K562 (cell line): Measurements from ENCODE around the gene ARHGEF26. TPM values are rescaled to one million over a fixed set of nuclear protein-coding genes. Genes with fewer than 3 reads are reported as not detected.

Experiments used
- ARHGAP35 ChIP-seq: fragments of 450-650 bp; IDR thresholded peaks from 2 replicates; pipeline ENCODE4 v1.6.1; 2018; ENCODE audit not compliant: partially characterized antibody
- KAT8 ChIP-seq: fragments of 450-650 bp; IDR thresholded peaks from 2 replicates; pipeline ENCODE4 v1.6.1; 2016; ENCODE audit warnings: low read depth, mild to moderate bottlenecking
- NCOA1 ChIP-seq: fragments of 450-650 bp; IDR thresholded peaks from 2 replicates; pipeline ENCODE4 v1.6.1; 2016; ENCODE audit warnings: low read depth
- NR4A1 ChIP-seq, 2 experiments: fragments of 250-450 bp in 1 of 2; fragments of 450-650 bp in 1 of 2; sonication (Bioruptor Pico) in 1 of 2; IDR thresholded peaks; 2 replicates each; pipeline versions ENCODE4 v1.4.0 to v1.6.1; 2016 to 2020; ENCODE audit warnings: mild to moderate bottlenecking in 2 of 2, missing compliant biosample characterization in 1 of 2, missing genetic modification characterization in 1 of 2, moderate library complexity in 1 of 2
- TEAD2 ChIP-seq: fragments of 450-650 bp; IDR thresholded peaks from 2 replicates; pipeline ENCODE4 v1.6.1; 2016; ENCODE audit warnings: missing genetic modification characterization, control low read depth, missing compliant biosample characterization
- ZNF766 ChIP-seq: fragments of 200-800 bp; sonication (Bioruptor generic); conservative IDR thresholded peaks from 2 replicates; pipeline ENCODE4 v1.6.1; 2016; ENCODE audit warnings: missing genetic modification characterization, missing compliant biosample characterization
- ZNF778 ChIP-seq: fragments of 450-650 bp; formaldehyde crosslinking; IDR thresholded peaks from 2 replicates; pipeline ENCODE4 v1.4.0; 2020; ENCODE audit warnings: mild to moderate bottlenecking, moderate library complexity
- polyA plus RNA-seq, 8 experiments: library from polyadenylated mRNA; depleted of rRNA in 4 of 8; stranded (reverse) in 5 of 8; unstranded in 3 of 8; fragments of >200 nt; fragmentation: Nextera tagmentation in 2 of 8; fragmentation: Illumina TruSeq in 1 of 8; extraction: Ambion mirVana in 2 of 8; extraction: Trizol in 1 of 8; gene quantifications; 2 replicates each; pipeline versions ENCODE4 v1.2.1 to v1.2.3, GENCODE V29; 2011 to 2014; ENCODE audit warnings: inconsistent platforms in 1 of 8, missing spikeins in 1 of 8
- total RNA-seq, 7 experiments: library from RNA; depleted of rRNA in 6 of 7; stranded (reverse); fragments of >200 nt in 6 of 7; fragmentation: Illumina TruSeq in 2 of 7; extraction: Trizol in 2 of 7; gene quantifications; 2 replicates each; pipeline versions ENCODE4 v1.2.1 to v1.2.3, GENCODE V29; 2011 to 2021; ENCODE audit warnings: low replicate concordance in 1 of 7
- TF ChIP-seq, protein P1 (sequence below): fragments of 450-650 bp; IDR thresholded peaks from 2 replicates; pipeline ENCODE4 v1.6.1; 2016; ENCODE audit warnings: mild to moderate bottlenecking, moderate library complexity
- TF ChIP-seq, protein P2 (sequence below): fragments of 450-650 bp; formaldehyde crosslinking; IDR thresholded peaks from 2 replicates; pipeline ENCODE4 v1.4.0; 2022; ENCODE audit warnings: missing genetic modification characterization
- TF ChIP-seq, protein P3 (sequence below): fragments of 450-650 bp; IDR thresholded peaks from 2 replicates; pipeline ENCODE4 v1.6.1; 2017; ENCODE audit warnings: antibody characterized with exemption, mild to moderate bottlenecking

ARHGEF26 gene
- total and polyA plus RNA-seq, 9 of the 15 experiments (the other 6 are each of a cell fraction or from before 2014, with no cell fraction given): 0.01 to 0.11 (median 0.04) TPM; not detected in 2

DNA sequence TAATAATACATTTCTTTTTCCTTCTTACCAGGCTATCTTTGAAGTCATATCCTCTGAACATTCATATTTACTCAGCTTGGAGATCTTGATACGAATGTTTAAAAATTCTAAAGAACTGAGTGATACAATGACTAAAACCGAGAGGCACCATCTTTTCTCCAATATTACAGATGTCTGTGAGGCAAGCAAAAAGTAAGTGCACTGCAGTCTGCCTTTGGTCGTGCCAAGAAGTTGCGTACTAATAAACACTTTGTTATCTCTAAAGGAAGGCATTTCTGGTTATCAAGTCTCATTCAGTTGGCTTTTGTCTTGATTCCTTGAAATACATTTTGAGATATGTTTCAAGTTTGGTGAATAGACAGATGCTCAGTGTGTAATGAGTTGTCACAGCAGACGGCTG lies 31.6 kb downstream of the ARHGEF26 start (continued):
- TF ChIP-seq, protein P1, sequence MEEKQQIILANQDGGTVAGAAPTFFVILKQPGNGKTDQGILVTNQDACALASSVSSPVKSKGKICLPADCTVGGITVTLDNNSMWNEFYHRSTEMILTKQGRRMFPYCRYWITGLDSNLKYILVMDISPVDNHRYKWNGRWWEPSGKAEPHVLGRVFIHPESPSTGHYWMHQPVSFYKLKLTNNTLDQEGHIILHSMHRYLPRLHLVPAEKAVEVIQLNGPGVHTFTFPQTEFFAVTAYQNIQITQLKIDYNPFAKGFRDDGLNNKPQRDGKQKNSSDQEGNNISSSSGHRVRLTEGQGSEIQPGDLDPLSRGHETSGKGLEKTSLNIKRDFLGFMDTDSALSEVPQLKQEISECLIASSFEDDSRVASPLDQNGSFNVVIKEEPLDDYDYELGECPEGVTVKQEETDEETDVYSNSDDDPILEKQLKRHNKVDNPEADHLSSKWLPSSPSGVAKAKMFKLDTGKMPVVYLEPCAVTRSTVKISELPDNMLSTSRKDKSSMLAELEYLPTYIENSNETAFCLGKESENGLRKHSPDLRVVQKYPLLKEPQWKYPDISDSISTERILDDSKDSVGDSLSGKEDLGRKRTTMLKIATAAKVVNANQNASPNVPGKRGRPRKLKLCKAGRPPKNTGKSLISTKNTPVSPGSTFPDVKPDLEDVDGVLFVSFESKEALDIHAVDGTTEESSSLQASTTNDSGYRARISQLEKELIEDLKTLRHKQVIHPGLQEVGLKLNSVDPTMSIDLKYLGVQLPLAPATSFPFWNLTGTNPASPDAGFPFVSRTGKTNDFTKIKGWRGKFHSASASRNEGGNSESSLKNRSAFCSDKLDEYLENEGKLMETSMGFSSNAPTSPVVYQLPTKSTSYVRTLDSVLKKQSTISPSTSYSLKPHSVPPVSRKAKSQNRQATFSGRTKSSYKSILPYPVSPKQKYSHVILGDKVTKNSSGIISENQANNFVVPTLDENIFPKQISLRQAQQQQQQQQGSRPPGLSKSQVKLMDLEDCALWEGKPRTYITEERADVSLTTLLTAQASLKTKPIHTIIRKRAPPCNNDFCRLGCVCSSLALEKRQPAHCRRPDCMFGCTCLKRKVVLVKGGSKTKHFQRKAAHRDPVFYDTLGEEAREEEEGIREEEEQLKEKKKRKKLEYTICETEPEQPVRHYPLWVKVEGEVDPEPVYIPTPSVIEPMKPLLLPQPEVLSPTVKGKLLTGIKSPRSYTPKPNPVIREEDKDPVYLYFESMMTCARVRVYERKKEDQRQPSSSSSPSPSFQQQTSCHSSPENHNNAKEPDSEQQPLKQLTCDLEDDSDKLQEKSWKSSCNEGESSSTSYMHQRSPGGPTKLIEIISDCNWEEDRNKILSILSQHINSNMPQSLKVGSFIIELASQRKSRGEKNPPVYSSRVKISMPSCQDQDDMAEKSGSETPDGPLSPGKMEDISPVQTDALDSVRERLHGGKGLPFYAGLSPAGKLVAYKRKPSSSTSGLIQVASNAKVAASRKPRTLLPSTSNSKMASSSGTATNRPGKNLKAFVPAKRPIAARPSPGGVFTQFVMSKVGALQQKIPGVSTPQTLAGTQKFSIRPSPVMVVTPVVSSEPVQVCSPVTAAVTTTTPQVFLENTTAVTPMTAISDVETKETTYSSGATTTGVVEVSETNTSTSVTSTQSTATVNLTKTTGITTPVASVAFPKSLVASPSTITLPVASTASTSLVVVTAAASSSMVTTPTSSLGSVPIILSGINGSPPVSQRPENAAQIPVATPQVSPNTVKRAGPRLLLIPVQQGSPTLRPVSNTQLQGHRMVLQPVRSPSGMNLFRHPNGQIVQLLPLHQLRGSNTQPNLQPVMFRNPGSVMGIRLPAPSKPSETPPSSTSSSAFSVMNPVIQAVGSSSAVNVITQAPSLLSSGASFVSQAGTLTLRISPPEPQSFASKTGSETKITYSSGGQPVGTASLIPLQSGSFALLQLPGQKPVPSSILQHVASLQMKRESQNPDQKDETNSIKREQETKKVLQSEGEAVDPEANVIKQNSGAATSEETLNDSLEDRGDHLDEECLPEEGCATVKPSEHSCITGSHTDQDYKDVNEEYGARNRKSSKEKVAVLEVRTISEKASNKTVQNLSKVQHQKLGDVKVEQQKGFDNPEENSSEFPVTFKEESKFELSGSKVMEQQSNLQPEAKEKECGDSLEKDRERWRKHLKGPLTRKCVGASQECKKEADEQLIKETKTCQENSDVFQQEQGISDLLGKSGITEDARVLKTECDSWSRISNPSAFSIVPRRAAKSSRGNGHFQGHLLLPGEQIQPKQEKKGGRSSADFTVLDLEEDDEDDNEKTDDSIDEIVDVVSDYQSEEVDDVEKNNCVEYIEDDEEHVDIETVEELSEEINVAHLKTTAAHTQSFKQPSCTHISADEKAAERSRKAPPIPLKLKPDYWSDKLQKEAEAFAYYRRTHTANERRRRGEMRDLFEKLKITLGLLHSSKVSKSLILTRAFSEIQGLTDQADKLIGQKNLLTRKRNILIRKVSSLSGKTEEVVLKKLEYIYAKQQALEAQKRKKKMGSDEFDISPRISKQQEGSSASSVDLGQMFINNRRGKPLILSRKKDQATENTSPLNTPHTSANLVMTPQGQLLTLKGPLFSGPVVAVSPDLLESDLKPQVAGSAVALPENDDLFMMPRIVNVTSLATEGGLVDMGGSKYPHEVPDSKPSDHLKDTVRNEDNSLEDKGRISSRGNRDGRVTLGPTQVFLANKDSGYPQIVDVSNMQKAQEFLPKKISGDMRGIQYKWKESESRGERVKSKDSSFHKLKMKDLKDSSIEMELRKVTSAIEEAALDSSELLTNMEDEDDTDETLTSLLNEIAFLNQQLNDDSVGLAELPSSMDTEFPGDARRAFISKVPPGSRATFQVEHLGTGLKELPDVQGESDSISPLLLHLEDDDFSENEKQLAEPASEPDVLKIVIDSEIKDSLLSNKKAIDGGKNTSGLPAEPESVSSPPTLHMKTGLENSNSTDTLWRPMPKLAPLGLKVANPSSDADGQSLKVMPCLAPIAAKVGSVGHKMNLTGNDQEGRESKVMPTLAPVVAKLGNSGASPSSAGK: no peak
- no peak for TF ChIP-seq NCOA1
- TF ChIP-seq TEAD2 (tag): no peak
- no peak for TF ChIP-seq NR4A1 (CRISPR knock-in tag; IDR thresholded peaks at IDR 0.05)
- no peak for TF ChIP-seq NR4A1 (tag; IDR thresholded peaks at IDR 0.05)
- no peak for TF ChIP-seq ZNF778 (CRISPR knock-in tag)
- TF ChIP-seq, protein P2, sequence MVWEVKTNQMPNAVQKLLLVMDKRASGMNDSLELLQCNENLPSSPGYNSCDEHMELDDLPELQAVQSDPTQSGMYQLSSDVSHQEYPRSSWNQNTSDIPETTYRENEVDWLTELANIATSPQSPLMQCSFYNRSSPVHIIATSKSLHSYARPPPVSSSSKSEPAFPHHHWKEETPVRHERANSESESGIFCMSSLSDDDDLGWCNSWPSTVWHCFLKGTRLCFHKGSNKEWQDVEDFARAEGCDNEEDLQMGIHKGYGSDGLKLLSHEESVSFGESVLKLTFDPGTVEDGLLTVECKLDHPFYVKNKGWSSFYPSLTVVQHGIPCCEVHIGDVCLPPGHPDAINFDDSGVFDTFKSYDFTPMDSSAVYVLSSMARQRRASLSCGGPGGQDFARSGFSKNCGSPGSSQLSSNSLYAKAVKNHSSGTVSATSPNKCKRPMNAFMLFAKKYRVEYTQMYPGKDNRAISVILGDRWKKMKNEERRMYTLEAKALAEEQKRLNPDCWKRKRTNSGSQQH (CRISPR knock-in tag): no peak
- TF ChIP-seq, protein P3, sequence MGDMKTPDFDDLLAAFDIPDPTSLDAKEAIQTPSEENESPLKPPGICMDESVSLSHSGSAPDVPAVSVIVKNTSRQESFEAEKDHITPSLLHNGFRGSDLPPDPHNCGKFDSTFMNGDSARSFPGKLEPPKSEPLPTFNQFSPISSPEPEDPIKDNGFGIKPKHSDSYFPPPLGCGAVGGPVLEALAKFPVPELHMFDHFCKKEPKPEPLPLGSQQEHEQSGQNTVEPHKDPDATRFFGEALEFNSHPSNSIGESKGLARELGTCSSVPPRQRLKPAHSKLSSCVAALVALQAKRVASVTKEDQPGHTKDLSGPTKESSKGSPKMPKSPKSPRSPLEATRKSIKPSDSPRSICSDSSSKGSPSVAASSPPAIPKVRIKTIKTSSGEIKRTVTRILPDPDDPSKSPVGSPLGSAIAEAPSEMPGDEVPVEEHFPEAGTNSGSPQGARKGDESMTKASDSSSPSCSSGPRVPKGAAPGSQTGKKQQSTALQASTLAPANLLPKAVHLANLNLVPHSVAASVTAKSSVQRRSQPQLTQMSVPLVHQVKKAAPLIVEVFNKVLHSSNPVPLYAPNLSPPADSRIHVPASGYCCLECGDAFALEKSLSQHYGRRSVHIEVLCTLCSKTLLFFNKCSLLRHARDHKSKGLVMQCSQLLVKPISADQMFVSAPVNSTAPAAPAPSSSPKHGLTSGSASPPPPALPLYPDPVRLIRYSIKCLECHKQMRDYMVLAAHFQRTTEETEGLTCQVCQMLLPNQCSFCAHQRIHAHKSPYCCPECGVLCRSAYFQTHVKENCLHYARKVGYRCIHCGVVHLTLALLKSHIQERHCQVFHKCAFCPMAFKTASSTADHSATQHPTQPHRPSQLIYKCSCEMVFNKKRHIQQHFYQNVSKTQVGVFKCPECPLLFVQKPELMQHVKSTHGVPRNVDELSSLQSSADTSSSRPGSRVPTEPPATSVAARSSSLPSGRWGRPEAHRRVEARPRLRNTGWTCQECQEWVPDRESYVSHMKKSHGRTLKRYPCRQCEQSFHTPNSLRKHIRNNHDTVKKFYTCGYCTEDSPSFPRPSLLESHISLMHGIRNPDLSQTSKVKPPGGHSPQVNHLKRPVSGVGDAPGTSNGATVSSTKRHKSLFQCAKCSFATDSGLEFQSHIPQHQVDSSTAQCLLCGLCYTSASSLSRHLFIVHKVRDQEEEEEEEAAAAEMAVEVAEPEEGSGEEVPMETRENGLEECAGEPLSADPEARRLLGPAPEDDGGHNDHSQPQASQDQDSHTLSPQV: no peak
- TF ChIP-seq ZNF766 (CRISPR knock-in tag): no peak
- TF ChIP-seq ARHGAP35: no peak
- no peak for TF ChIP-seq KAT8
- TF ChIP-seq, all 486 proteins: peak for 0
